Astrocyte (in vitro differentiated cells and primary cell): ENCODE results near the gene ZNF609.

ENCODE experiments used
- EZH2 ChIP-seq: IDR thresholded peaks from 2 replicates; pipeline ENCODE4 v1.6.1; 2012; ENCODE audit warnings: mild to moderate bottlenecking, low read length, inconsistent platforms; ENCODE audit not compliant: insufficient read depth
- TF ChIP-seq, protein P1 (sequence below): IDR thresholded peaks from 2 replicates; pipeline ENCODE4 v1.5.1; 2011; ENCODE audit warnings: low read depth, mild to moderate bottlenecking, inconsistent platforms, low read length, moderate library complexity; ENCODE audit not compliant: insufficient read depth

DNA sequence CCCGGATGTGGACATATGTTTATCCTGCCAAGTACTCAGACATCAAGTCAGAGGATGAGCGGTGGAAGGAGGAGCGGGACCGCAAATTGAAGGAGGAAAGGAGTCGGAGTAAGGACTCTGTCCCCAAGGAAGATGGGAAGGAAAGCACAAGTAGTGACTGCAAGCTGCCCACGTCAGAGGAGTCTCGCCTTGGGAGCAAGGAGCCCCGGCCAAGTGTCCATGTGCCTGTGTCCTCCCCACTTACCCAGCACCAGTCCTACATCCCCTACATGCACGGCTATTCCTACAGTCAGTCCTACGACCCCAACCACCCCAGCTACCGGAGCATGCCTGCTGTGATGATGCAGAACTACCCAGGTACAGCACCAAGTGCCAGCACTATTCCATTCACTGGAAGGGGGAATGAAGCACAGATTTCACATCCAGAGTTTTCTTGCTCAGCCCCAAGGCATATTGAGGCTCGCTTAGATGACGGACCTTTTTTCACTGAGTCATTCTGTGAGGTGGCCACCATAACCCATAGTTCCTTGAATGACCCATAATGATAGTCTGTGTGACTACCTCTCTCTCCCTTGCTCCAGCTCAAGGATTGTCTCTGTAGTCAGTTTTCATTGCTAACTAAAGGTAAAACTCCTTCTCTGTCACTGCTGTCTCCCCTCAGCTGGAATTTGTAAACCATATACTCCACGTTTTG lies 217.9 kb downstream of the ZNF609 start:
- TF ChIP-seq, protein P1, sequence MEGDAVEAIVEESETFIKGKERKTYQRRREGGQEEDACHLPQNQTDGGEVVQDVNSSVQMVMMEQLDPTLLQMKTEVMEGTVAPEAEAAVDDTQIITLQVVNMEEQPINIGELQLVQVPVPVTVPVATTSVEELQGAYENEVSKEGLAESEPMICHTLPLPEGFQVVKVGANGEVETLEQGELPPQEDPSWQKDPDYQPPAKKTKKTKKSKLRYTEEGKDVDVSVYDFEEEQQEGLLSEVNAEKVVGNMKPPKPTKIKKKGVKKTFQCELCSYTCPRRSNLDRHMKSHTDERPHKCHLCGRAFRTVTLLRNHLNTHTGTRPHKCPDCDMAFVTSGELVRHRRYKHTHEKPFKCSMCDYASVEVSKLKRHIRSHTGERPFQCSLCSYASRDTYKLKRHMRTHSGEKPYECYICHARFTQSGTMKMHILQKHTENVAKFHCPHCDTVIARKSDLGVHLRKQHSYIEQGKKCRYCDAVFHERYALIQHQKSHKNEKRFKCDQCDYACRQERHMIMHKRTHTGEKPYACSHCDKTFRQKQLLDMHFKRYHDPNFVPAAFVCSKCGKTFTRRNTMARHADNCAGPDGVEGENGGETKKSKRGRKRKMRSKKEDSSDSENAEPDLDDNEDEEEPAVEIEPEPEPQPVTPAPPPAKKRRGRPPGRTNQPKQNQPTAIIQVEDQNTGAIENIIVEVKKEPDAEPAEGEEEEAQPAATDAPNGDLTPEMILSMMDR, result no peak
- TF ChIP-seq EZH2, result no peak
